HEK293 (cell line): ENCODE results near the gene EXOG.

Experiments
- CTCF ChIA-PET: fragments of 350-600 bp; formaldehyde crosslinking; extraction: SDS; loops from one replicate; lab custom pipeline; 2021; ENCODE audit warnings: antibody characterized with exemption; lab: Yijun Ruan, JAX
- POLR2A ChIA-PET: fragments of 300-600 bp; formaldehyde crosslinking; extraction: SDS; loops from one replicate; lab custom pipeline; 2020; ENCODE audit warnings: antibody characterized with exemption, inconsistent platforms; lab: Yijun Ruan, JAX
- H3K27ac ChIP-seq: fragments of 200-500 bp; sonication (Bioruptor generic); 2 replicates; pipeline ENCODE4 v1.5.1; 2014; ENCODE audit warnings: low read depth, low read length, control low read depth, inconsistent platforms; ENCODE audit errors: extremely low read depth
- H3K36me3 ChIP-seq, 2 experiments: fragments of 200-500 bp in 1 of 2; sonication (Bioruptor generic) in 1 of 2; 1 replicate in 1 of 2; 2 replicates in 1 of 2; pipeline ENCODE4 v1.5.1; 2014 to 2017; ENCODE audit warnings: inconsistent platforms in 2 of 2, low read length in 2 of 2; ENCODE audit not compliant: control insufficient read depth in 2 of 2, insufficient read depth in 1 of 2
- H3K4me1 ChIP-seq: fragments of 200-500 bp; sonication (Bioruptor generic); 2 replicates; pipeline ENCODE4 v1.5.1; 2014; ENCODE audit warnings: mild to moderate bottlenecking, low read length, inconsistent platforms; ENCODE audit not compliant: control insufficient read depth, insufficient read depth
- H3K4me3 ChIP-seq: 2 replicates; pipeline ENCODE4 v1.5.1; 2011; ENCODE audit warnings: low read depth, mild to moderate bottlenecking, control low read depth, low read length, moderate library complexity
- H3K9me3 ChIP-seq: fragments of 200-500 bp; sonication (Bioruptor generic); 2 replicates; pipeline ENCODE4 v1.5.1; 2014; ENCODE audit warnings: low read depth, low read length, inconsistent platforms; ENCODE audit not compliant: control insufficient read depth, insufficient read depth
- GFI1B ChIP-seq: fragments of 450-650 bp; formaldehyde crosslinking; IDR thresholded peaks from 2 replicates; pipeline ENCODE4 v1.5.1; 2016; ENCODE audit warnings: missing biosample characterization, missing genetic modification characterization
- GLIS2 ChIP-seq: fragments of 450-650 bp; formaldehyde crosslinking; IDR thresholded peaks from 2 replicates; pipeline ENCODE4 v1.5.1; 2016; ENCODE audit warnings: missing biosample characterization, missing genetic modification characterization
- IKZF3 ChIP-seq: fragments of 450-650 bp; IDR thresholded peaks from 2 replicates; pipeline ENCODE4 v1.5.0; 2018; ENCODE audit warnings: missing biosample characterization, mild to moderate bottlenecking, missing genetic modification characterization, moderate library complexity
- KLF10 ChIP-seq: fragments of 450-650 bp; IDR thresholded peaks from 2 replicates; pipeline ENCODE4 v1.5.1; 2018; ENCODE audit warnings: missing biosample characterization, mild to moderate bottlenecking, missing genetic modification characterization
- KLF7 ChIP-seq: fragments of 450-650 bp; formaldehyde crosslinking; IDR thresholded peaks from 2 replicates; pipeline ENCODE4 v1.5.1; 2016; ENCODE audit warnings: missing biosample characterization, missing genetic modification characterization, borderline replicate concordance
- KLF8 ChIP-seq: fragments of 450-650 bp; formaldehyde crosslinking; IDR thresholded peaks from 2 replicates; pipeline ENCODE4 v1.5.1; 2016; ENCODE audit warnings: missing biosample characterization, missing genetic modification characterization
- SCRT2 ChIP-seq: fragments of 450-650 bp; formaldehyde crosslinking; IDR thresholded peaks from 2 replicates; pipeline ENCODE4 v1.5.1; 2016; ENCODE audit warnings: missing biosample characterization, missing genetic modification characterization
- ZBTB10 ChIP-seq: fragments of 450-650 bp; formaldehyde crosslinking; IDR thresholded peaks from 2 replicates; pipeline ENCODE4 v1.5.1; 2016; ENCODE audit warnings: missing biosample characterization, missing genetic modification characterization
- ZBTB20 ChIP-seq: fragments of 450-650 bp; formaldehyde crosslinking; IDR thresholded peaks from 2 replicates; pipeline ENCODE4 v1.5.1; 2016; ENCODE audit warnings: missing biosample characterization, missing genetic modification characterization
- ZBTB7A ChIP-seq: fragments of 450-650 bp; formaldehyde crosslinking; IDR thresholded peaks from 2 replicates; pipeline ENCODE4 v1.5.1; 2016; ENCODE audit warnings: low read depth, missing biosample characterization, missing genetic modification characterization
- ZNF112 ChIP-seq: fragments of 450-650 bp; formaldehyde crosslinking; IDR thresholded peaks from 2 replicates; pipeline ENCODE4 v1.5.0; 2017; ENCODE audit warnings: missing biosample characterization, missing genetic modification characterization
- ZNF155 ChIP-seq: fragments of 450-650 bp; formaldehyde crosslinking; IDR thresholded peaks from 2 replicates; pipeline ENCODE4 v1.5.1; 2016; ENCODE audit warnings: missing biosample characterization, missing genetic modification characterization
- ZNF174 ChIP-seq: fragments of 450-650 bp; formaldehyde crosslinking; IDR thresholded peaks from 2 replicates; pipeline ENCODE4 v1.5.0; 2017; ENCODE audit warnings: missing biosample characterization, mild to moderate bottlenecking, missing genetic modification characterization
- ZNF2 ChIP-seq: fragments of 450-650 bp; formaldehyde crosslinking; IDR thresholded peaks from 2 replicates; pipeline ENCODE4 v1.5.1; 2016; ENCODE audit warnings: missing biosample characterization, missing genetic modification characterization
- ZNF211 ChIP-seq: fragments of 450-650 bp; formaldehyde crosslinking; IDR thresholded peaks from 2 replicates; pipeline ENCODE4 v1.5.1; 2016; ENCODE audit warnings: low read depth, missing biosample characterization, missing genetic modification characterization
- ZNF266 ChIP-seq: fragments of 450-650 bp; formaldehyde crosslinking; IDR thresholded peaks from 2 replicates; pipeline ENCODE4 v1.5.1; 2016; ENCODE audit warnings: missing biosample characterization, missing genetic modification characterization, low read depth
- ZNF341 ChIP-seq: fragments of 450-650 bp; formaldehyde crosslinking; IDR thresholded peaks from 2 replicates; pipeline ENCODE4; 2016; ENCODE audit warnings: low read depth, missing biosample characterization, missing genetic modification characterization
- ZNF354C ChIP-seq: fragments of 450-650 bp; formaldehyde crosslinking; IDR thresholded peaks from 2 replicates; pipeline ENCODE4 v1.5.1; 2016; ENCODE audit warnings: missing biosample characterization, missing genetic modification characterization, low read depth, borderline replicate concordance
- ZNF404 ChIP-seq: fragments of 450-650 bp; formaldehyde crosslinking; IDR thresholded peaks from 2 replicates; pipeline ENCODE4 v1.5.1; 2017; ENCODE audit warnings: missing biosample characterization, missing genetic modification characterization
- ZNF510 ChIP-seq: fragments of 450-650 bp; formaldehyde crosslinking; IDR thresholded peaks from 2 replicates; pipeline ENCODE4 v1.5.1; 2018; ENCODE audit warnings: mild to moderate bottlenecking, missing genetic modification characterization, missing biosample characterization; ENCODE audit not compliant: insufficient replicate concordance
- ZNF530 ChIP-seq: fragments of 450-650 bp; formaldehyde crosslinking; IDR thresholded peaks from 2 replicates; pipeline ENCODE4 v1.5.1; 2016; ENCODE audit warnings: low read depth, missing biosample characterization, missing genetic modification characterization
- ZNF555 ChIP-seq: fragments of 450-650 bp; formaldehyde crosslinking; conservative IDR thresholded peaks from 2 replicates; pipeline ENCODE4 v1.5.1; 2017; ENCODE audit warnings: missing biosample characterization, mild to moderate bottlenecking, missing genetic modification characterization, inconsistent platforms
- ZNF560 ChIP-seq: fragments of 450-650 bp; formaldehyde crosslinking; IDR thresholded peaks from 2 replicates; pipeline ENCODE4 v1.5.1; 2017; ENCODE audit warnings: missing biosample characterization, missing genetic modification characterization, borderline replicate concordance
- ZNF580 ChIP-seq: fragments of 450-650 bp; formaldehyde crosslinking; IDR thresholded peaks from 2 replicates; pipeline ENCODE4 v1.5.1; 2016; ENCODE audit warnings: missing biosample characterization, missing genetic modification characterization
- ZNF654 ChIP-seq: fragments of 450-650 bp; formaldehyde crosslinking; IDR thresholded peaks from 2 replicates; pipeline ENCODE4 v1.5.1; 2016; ENCODE audit warnings: low read depth, missing biosample characterization, missing genetic modification characterization
- ZNF670 ChIP-seq: fragments of 450-650 bp; formaldehyde crosslinking; IDR thresholded peaks from 2 replicates; pipeline ENCODE4 v1.5.1; 2016; ENCODE audit warnings: missing biosample characterization, missing genetic modification characterization, low read depth
- TF ChIP-seq, protein P1 (sequence below): fragments of 450-650 bp; formaldehyde crosslinking; IDR thresholded peaks from 2 replicates; pipeline ENCODE4 v1.5.1; 2016; ENCODE audit warnings: missing biosample characterization, missing genetic modification characterization, low read depth

EXOG gene

GRCh38 chr3:38549082-38549481 is 52.9 kb downstream of the EXOG start (continued):
- no peak for TF ChIP-seq ZBTB7A (tag by site-specific recombination)

GRCh38 chr3:38549486-38549885 is 53.3 kb downstream of the EXOG start:
- Histone ChIP-seq H3K4me3 (no peak overlapping the region), H3K4me1 (no peaks in the 10 kb centered on the region), H3K36me3 (no peaks in the 10 kb centered on the region), H3K9me3 (no peaks in the 10 kb centered on the region), H3K27ac (no peak overlapping the region)
- ChIA-PET POLR2A (no interaction called here), CTCF (interaction anchor here (0.6 kb wide), 1 partner anchor 101 kb away, joined by 3 read pairs; no protein-coding TSS in a partner anchor)
- TF ChIP-seq ZNF404 (no peak), ZBTB20 (tag by site-specific recombination) (no peak), GLIS2 (tag by site-specific recombination) (no peak), ZNF530 (tag by site-specific recombination) (no peak), IKZF3 (tag by site-specific recombination) (no peak), ZNF510 (tag by site-specific recombination) (no peak)
- TF ChIP-seq, protein P1, sequence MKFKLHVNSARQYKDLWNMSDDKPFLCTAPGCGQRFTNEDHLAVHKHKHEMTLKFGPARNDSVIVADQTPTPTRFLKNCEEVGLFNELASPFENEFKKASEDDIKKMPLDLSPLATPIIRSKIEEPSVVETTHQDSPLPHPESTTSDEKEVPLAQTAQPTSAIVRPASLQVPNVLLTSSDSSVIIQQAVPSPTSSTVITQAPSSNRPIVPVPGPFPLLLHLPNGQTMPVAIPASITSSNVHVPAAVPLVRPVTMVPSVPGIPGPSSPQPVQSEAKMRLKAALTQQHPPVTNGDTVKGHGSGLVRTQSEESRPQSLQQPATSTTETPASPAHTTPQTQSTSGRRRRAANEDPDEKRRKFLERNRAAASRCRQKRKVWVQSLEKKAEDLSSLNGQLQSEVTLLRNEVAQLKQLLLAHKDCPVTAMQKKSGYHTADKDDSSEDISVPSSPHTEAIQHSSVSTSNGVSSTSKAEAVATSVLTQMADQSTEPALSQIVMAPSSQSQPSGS (tag by site-specific recombination) = no peak

DNA sequence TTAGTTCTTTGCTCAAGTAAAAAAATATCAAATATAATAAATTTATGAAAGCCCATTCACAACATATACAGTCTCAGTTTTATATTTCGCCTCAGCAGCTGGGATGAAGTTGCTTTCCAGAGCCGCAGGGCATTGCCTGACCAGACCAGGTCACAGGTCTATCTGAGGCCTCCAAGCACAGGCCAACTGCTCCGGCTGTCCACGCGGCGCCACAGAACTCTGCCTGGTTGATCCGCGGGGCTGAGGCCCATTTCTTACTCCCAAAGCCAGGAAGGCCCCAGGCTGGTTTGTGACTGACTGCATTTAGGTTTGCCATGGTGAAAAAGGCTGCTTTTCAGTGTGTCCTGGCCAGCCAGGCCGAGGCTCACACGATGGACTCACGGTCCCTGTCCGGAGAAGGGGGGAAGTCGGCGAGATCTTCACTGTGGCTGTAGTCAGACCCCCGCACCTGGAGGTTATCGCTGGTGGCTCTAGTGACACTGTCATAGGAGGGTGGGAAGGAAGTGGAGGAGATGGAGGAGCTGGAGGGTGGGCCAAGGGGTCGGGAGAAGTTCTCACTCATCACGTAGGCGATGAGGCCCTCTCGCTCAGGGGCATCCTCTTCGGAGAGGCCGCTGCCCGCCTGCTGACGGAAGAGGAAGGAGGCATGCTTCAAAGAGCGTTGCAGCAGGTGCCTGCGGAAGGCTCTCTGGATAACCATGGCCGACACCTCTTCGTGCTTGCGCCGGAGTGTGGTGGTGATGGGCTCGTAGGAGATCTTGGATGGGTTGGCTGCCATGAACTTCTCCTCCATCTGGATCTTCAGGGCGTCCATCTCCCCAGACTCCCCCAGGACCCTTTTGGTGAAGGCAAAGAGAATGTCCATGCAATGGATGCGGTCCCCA is 54.1 kb downstream of the EXOG start:
- H3K36me3 ChIP-seq = no peaks in the 10 kb centered on the region
- no peaks in the 10 kb centered on the region for H3K4me1 ChIP-seq
- H3K4me3 ChIP-seq = no peak overlapping the region
- no peak overlapping the region for H3K27ac ChIP-seq
- H3K9me3 ChIP-seq = no peaks in the 10 kb centered on the region
- ChIA-PET POLR2A (no interaction called here), CTCF (no interaction called here)
- TF ChIP-seq ZNF266 (no peak), GFI1B (tag by site-specific recombination) (no peak), ZNF341 (tag by site-specific recombination) (no peak), KLF10 (tag by site-specific recombination) (no peak), ZNF654 (tag by site-specific recombination) (no peak), SCRT2 (no peak), ZNF211 (tag by site-specific recombination) (no peak), ZNF112 (no peak), ZNF2 (no peak), ZNF560 (tag by site-specific recombination) (no peak), ZNF354C (tag by site-specific recombination) (no peak), ZNF580 (no peak), KLF8 (tag by site-specific recombination) (no peak), ZNF555 (tag by site-specific recombination) (no peak), ZBTB10 (tag by site-specific recombination) (no peak), KLF7 (tag by site-specific recombination) (no peak), ZNF670 (tag by site-specific recombination) (no peak), ZNF155 (tag by site-specific recombination) (no peak), ZNF174 (tag by site-specific recombination) (no peak)
